ENCODE results near the gene IL1RAPL2. TPM values are rescaled to one million over a fixed set of nuclear protein-coding genes. Genes with fewer than 3 reads are reported as not detected.

Gene IL1RAPL2
- total RNA-seq, 1 experiment from 2014 or later = 1.6 TPM

- no peaks in the 10 kb centered on the region for H3K79me2 ChIP-seq (ENCODE audit: low read depth)
- no peak overlapping the region for H3K4me3 ChIP-seq
- TF ChIP-seq EZH2 (IDR thresholded peaks at IDR 0.05; ENCODE audit: low read depth) = no peak
- no peak for TF ChIP-seq CTCF (conservative IDR thresholded peaks at IDR 0.05)
- H3K4me2 ChIP-seq = no peak overlapping the region
- POLR2A ChIA-PET (ENCODE audit: unreplicated experiment) = no interaction called here
- BruUV-seq (replicated peaks) = no TSS peak
- no peaks in the 10 kb centered on the region for H4K20me1 ChIP-seq (ENCODE audit: insufficient read depth)
- H3K9me2 ChIP-seq (ENCODE audit: insufficient read depth) = no peaks in the 10 kb centered on the region
- H3K9me3 ChIP-seq (ENCODE audit: insufficient read depth, low read depth) = no peaks in the 10 kb centered on the region
- no peaks in the 10 kb centered on the region for H3K27me3 ChIP-seq (ENCODE audit: insufficient read depth, low read depth)
- H3K4me1 ChIP-seq (replicated peaks; ENCODE audit: insufficient read depth) = no peaks in the 10 kb centered on the region
- no peaks in the 10 kb centered on the region for H3F3A ChIP-seq (ENCODE audit: insufficient read depth, low read depth)
- intact Hi-C loops (cut with micrococcal nuclease; ENCODE audit: unreplicated experiment) = no loop called here
- H3K36me3 ChIP-seq (ENCODE audit: low read depth) = no peaks in the 10 kb centered on the region
- no peak overlapping the region for H2AFZ ChIP-seq
- no peak for DNase-seq
- no peak overlapping the region for H3K27ac ChIP-seq
- CTCF ChIA-PET = no interaction called here
Observed at GRCh38 chrX:104696667-104697066, 130.7 kb downstream of the IL1RAPL2 start.

- no peaks in the 10 kb centered on the region for H3K36me3 ChIP-seq (ENCODE audit: low read depth)
- ChIA-PET CTCF (no interaction called here), POLR2A (ENCODE audit: unreplicated experiment) (interaction anchor here (0.6 kb wide), 1 partner anchor 1475 kb away, joined by 7 read pairs; no protein-coding TSS in a partner anchor)
Observed at GRCh38 chrX:104697294-104697693, 131.3 kb downstream of the IL1RAPL2 start.

GRCh38 chrX:104707042-104707441 is 141.0 kb downstream of the IL1RAPL2 start:
- TF ChIP-seq CTCF (conservative IDR thresholded peaks at IDR 0.05) (no peak), EZH2 (IDR thresholded peaks at IDR 0.05; ENCODE audit: low read depth) (no peak)
- intact Hi-C loops (cut with micrococcal nuclease; ENCODE audit: unreplicated experiment) = no loop called here

More at GRCh38 chrX:104697294-104697693, 131.3 kb downstream of the IL1RAPL2 start:
- no TSS peak for BruUV-seq (replicated peaks)
- no peak overlapping the region for H3K27ac ChIP-seq
- no peak overlapping the region for H3K4me3 ChIP-seq
- H3K79me2 ChIP-seq (ENCODE audit: low read depth) = no peaks in the 10 kb centered on the region
- no peaks in the 10 kb centered on the region for H3F3A ChIP-seq (ENCODE audit: insufficient read depth, low read depth)
- H2AFZ ChIP-seq = no peak overlapping the region
- H3K27me3 ChIP-seq (ENCODE audit: insufficient read depth, low read depth) = no peaks in the 10 kb centered on the region
- intact Hi-C loops (cut with micrococcal nuclease; ENCODE audit: unreplicated experiment) = no loop called here
- H3K4me1 ChIP-seq (replicated peaks; ENCODE audit: insufficient read depth) = no peaks in the 10 kb centered on the region
- no peaks in the 10 kb centered on the region for H3K9me2 ChIP-seq (ENCODE audit: insufficient read depth)
- no peak overlapping the region for H3K4me2 ChIP-seq
- DNase-seq = no peak
- H4K20me1 ChIP-seq (ENCODE audit: insufficient read depth) = no peaks in the 10 kb centered on the region
- H3K9me3 ChIP-seq (ENCODE audit: insufficient read depth, low read depth) = no peaks in the 10 kb centered on the region
- TF ChIP-seq CTCF (conservative IDR thresholded peaks at IDR 0.05) = no peak
- no peak for TF ChIP-seq EZH2 (IDR thresholded peaks at IDR 0.05; ENCODE audit: low read depth)

More at GRCh38 chrX:104707042-104707441, 141.0 kb downstream of the IL1RAPL2 start:
- Histone ChIP-seq H3K9me2 (ENCODE audit: insufficient read depth) (no peaks in the 10 kb centered on the region), H2AFZ (no peak overlapping the region), H3F3A (ENCODE audit: insufficient read depth, low read depth) (no peaks in the 10 kb centered on the region), H3K4me3 (no peak overlapping the region), H3K9me3 (ENCODE audit: insufficient read depth, low read depth) (no peaks in the 10 kb centered on the region), H3K79me2 (ENCODE audit: low read depth) (no peaks in the 10 kb centered on the region), H3K4me2 (no peak overlapping the region), H3K27ac (no peak overlapping the region), H3K36me3 (ENCODE audit: low read depth) (no peaks in the 10 kb centered on the region), H3K27me3 (ENCODE audit: insufficient read depth, low read depth) (no peaks in the 10 kb centered on the region), H3K4me1 (replicated peaks; ENCODE audit: insufficient read depth) (peaks cover 11% of the 10 kb centered on the region), H4K20me1 (ENCODE audit: insufficient read depth) (no peaks in the 10 kb centered on the region)
- POLR2A ChIA-PET (ENCODE audit: unreplicated experiment) = no interaction called here
- no peak for DNase-seq
- no TSS peak for BruUV-seq (replicated peaks)
- CTCF ChIA-PET = no interaction called here

Data from PC-9 (cell line).